HG03460 (cell line): Measurements from ENCODE around the gene CKB.
"Not testable (repeated sequence)": the region's sequence is repeated elsewhere in the genome, so short reads cannot be mapped to it uniquely, and the experiment has no call there.

Experiments
- ATAC-seq: cut with Tn5 transposase; IDR thresholded peaks from one replicate; pipeline ENCODE4 v1.9.1; 2021; ENCODE audit not compliant: unreplicated experiment

Gene CKB

DNA sequence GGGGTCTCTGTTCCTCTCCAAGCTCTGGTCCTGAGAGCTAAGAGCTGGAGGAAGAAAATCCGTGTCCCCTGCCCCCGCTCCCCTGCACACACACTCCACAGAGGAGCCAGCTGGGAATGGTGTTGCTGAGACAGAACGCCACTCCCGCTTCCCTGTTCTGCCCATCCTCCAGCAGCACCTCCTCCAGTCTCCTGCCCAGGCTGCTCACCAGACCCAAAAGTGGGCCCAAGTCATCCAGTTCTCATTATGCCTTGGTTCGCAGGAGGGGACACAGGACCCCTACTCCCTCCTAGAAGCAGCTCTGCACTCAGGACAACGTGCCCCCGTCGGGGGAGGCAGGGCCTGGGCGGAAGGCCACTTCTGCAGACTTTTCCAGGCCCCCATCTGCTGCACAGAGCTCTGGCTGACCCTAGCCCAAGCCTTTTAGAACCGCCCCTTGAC, 5.5 kb upstream of the CKB start:
- no peak for ATAC-seq

DNA sequence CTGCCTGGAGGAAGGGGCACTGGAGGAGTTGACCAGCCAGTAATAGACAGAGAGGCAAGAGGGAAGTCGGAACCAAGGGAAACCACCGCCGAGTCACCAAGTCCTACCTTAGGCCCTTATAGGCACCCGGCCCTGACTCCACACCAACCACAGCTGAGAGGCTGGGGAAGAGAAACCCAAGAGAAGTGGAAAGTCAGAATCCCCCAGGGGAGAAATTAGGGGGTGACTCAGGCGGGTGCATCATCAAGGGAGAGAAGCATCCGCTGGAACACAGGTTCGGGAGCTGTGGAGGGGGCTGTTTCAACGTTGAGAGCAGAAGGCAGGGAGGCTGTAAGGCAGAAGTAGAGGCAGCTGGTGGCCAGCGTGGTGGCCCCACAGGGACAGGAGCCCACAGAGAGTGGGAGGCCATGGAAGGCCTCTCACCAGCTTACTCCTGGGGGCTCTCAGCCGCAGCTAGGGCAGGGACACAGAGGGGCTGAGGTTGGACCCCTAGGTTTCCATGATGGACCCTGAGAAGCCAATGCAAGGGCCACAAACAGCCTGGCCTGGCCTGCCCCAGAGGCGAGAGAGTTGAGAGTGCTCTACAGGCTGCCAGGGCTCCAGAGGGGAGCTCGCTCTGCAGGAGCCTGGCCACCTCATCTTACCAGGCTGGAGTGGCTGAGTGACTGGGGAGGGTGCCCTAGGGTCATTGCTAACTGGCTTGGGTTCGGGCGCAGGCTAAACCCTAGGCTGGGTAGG, 4.9 kb upstream of the CKB start:
- ATAC-seq, result peak; percentile 66

DNA sequence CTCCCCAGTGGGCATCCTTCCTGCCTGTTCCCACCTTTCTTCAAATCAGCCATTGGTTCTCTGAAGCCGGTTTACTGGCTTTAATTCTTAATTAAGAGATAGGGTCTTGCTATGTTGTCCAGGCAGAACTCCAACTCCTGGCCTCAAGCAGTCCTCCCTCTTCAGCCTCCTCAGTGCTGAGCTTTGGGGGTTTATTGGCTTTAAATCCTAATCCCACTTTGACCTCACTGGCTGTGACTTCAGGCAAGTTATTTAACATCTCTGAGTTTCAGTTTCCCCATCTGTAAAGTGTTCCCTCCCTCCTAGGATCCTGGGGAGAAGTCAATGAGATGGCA, 4.3 kb upstream of the CKB start:
- no peak for ATAC-seq

DNA sequence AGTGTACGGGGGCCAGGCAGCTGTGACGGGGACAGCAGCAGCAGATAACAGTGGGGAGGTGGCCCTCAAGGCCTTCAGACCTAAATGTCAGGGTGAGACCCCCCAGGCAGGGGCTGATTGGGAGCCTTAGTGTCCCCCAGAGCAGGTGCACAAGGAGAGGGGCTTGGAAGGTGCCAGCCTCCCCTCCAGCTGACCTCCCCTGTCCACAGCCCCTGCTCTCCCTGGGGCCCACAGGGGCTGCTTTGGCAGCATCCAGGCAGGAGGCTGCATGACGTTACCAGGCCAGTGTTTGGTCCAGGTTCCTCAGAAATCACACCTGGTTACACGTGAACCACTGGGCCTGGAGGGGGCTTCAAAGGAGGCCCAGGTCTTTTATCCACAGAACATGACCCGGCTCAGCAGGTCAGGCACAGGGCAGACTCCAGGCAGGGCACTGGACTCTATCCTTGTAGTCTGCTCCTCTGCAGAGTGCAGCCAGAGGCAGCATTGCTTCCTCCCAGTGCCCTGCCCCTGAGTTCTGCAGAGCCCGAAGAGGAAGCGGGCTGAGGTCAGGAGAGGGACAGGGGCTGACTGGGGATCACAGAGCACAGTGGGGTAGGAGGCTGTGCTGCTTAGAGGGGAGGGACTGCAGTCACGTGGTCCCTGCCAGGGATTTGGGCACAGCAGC, 3.8 kb upstream of the CKB start:
- ATAC-seq, result no peak

DNA sequence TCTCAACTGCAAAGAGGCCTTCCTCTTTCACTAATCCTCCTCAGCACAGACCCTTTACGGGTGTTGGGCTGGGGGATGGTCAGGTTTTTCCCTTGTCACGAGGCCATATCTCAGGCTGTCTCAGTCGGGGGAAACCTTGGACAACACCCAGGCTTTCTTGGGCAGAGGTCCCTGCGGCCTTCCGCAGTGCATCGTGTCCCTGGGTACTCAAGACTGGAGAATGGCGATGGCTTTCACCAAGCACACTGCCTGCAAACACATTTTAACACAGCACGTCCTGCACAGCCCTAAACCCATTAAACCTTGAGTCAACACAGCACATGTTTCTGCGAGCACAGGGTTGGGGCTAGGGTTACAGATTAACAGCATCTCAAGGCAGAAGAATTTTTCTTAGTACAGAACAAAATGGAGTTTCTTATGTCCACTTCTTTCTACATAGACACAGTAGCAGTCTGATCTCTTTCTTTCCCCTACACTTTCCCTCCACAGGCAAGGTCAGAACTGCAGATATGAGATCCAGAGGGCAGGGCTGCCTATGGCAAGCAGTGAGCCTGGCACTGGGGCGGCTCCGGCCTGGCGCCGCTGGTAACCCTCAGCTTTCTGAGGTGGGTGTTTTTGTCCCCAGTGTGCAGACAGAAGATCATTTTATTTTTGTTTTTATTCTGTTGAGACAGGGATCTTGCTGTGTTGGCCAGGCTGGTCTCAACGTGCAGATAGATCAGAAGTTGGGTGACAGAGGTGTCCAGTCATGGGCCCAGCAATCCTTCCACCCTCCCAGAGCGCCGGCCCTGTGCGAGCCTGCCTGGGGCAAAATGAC, 3.0 kb upstream of the CKB start:
- not testable (repeated sequence) for ATAC-seq

DNA sequence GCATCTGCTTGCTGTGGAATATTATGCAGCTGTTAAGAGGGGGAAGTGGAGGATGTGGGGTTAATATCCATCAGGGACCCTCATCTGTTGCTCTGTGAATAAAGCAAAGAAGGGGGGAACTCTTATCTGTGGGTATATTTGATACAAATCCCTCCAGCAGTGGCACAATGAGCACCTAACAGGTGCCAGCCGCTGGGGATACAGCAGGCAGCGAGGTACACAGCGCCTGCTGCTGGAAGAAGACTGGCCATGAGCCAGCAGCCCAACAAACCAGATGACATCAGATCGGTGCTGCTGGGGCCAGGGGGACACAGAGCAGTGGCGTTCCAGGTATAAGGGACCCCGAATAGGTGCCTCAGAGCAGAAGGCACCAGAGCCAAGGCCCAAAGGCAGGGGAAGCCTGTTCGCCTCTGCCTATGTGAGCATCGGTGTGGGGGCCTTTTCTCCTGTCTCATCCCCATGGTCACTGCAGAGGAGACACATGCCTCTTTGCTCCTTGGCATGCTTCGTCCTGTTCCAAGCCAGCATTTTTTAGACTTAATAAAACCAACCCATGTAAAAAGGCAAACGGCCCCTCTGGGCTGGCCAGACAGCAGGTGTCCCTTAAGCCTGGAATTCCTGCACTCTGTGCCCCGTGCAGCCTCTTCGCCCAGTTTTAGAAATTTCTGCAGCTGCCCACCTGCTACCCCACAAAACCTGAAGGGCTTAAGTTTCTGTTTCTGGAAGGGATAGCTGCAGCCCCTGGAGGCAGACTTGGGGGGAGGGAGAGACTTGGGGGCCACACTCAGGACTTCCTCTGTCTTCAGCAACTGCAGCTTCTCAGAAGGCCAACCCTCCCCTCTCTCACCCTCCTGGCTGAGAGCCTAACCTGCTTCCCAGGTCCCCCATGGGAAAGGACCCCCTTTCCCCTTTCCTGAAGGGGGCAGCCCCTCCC, 1.6 kb upstream of the CKB start:
- no peak for ATAC-seq

DNA sequence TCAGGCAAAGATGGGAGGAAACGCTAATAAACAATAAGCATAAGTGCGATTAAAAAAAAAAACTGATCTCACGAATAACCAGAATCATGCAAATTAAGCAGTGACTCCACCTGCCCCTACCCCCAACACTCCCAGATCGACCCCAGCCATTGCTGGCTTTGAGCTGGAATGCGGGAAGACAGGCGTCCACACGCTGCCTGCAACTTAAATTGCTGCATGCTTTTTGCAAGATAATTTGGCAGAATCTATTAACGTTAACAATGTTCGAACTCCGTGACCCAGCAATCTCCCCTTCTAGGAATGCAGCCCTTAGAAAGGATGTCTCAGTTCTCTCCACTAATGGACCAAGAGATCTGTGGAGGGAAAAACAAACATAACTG, 935 bp upstream of the CKB start:
- no peak for ATAC-seq

DNA sequence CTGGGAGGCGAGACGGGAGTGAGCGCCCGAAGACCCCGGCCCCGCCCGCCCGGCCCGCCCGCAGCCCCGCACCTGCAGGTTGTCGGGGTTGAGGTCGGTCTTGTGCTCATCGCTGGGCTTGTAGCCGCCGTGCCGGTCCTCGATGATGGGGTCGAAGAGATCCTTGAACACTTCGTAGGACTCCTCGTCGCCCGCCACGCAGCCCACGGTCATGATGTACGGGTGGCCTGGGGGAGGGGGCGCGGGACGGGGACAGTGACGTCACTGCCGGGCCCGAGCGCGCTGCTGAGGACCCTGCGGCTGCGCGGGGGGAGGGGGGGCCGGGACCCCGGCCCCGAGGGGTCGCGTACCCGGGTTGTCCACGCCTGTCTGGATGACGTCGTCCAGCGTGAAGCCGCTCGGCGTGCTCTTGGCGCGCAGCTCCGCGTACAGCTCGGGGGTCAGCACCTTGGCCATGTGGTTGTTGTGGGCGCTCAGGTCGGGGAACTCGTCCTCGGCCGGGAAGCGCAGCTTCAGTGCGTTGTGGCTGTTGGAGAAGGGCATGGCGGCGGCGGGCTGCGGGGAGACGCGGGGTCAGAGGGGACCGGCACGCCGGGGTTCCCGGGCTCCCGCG, 573 bp downstream of the CKB start:
- ATAC-seq, result no peak

DNA sequence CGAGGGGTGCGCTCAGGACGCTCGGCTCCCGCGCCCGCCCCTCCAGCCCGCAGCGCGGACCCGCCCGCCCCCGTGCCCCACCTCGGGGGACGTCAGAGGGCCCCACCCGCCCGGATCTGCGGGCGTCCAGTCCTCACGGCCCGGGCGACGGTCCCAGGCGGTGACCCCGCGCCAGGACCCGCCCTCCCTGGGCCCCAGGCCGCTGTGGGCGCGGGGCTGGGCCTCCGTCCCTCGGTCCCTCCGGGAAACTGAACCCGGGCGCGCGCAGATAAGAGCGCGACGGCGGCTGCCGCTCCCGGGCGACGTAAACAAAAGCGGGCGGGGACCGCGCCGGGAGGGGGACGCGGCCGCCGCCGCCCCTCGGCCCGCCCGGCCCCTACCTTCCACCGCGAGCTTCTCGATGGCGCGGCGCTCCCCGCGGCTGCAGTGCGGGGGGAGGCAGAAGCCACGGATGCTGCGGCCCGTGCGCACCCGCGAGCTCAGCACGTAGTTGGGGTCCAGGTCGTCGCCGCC, 1.1 kb downstream of the CKB start:
- ATAC-seq, result no peak

DNA sequence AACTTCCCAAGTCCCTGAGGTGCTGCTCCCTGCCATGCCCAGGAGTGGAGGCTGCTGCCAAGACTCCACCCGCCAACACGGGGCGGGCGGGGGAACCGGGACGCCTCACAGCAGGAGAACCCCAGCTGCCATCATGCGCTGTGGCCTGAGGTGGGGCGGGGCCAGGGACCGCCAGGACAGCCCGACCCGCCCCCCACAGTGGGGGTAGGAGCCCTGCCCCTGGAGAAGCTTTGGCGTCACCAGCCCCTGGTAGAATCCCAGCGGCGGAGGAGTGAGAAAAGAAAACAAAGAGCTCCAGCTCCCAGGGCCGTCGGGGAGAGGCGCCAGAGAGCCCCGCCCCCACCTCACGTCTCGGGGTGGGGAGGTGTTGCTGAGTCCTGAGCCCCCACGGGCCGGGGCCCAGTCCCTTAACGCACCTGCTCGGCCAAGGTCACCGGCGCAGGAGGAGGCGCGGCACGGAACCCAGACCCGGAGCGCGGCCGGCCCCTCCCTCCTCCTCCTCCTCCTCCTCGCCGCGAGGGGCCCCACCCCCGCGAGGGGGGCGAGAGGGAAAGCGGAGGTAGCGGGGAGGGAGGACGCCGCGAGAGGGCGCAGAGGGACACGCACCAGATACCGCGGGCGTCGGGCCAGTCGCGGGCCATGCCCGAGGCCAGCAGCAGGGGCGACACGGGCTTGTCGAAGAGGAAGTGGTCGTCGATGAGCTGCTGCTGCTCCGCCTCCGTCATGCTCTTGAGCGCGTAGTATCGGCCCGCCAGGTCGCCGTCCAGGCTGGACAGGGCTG, 1.8 kb downstream of the CKB start:
- no peak for ATAC-seq

DNA sequence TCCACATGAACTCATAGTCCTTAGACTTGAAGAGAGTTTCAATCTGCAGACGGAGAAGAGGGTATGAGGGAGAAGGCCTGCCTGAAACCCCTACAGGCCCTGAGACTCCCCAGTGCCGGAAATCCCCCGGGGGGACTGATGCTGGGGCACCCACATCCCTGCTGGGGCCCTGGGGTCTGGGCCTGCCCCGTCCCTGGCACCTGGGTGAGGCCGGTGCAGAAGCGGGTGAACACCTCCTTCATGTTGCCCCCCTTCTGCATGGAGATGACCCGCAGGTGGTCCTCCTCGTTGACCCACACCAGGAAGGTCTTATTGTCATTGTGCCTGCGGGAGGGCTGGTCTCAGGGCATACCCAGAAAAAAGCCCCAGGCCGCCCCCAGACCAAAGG, 2.4 kb downstream of the CKB start:
- ATAC-seq, result no peak

DNA sequence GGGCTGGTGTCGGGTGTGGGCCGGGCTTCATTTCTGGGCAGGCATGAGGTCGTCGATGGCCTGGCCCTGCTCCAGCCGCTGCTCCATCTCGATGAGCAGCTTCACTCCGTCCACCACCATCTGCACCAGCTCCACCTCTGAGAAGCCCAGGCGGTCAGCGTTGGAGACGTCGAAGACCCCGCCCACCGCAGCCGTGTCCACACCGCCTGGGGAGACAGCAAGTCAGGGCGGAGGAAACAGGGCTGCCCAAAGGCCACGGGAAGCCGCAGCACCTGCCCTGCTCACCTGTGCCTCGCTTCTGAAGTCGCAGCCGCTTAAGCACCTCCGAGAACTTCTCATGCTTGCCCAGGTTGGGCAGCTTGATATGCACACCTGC, 2.8 kb downstream of the CKB start:
- no peak for ATAC-seq

DNA sequence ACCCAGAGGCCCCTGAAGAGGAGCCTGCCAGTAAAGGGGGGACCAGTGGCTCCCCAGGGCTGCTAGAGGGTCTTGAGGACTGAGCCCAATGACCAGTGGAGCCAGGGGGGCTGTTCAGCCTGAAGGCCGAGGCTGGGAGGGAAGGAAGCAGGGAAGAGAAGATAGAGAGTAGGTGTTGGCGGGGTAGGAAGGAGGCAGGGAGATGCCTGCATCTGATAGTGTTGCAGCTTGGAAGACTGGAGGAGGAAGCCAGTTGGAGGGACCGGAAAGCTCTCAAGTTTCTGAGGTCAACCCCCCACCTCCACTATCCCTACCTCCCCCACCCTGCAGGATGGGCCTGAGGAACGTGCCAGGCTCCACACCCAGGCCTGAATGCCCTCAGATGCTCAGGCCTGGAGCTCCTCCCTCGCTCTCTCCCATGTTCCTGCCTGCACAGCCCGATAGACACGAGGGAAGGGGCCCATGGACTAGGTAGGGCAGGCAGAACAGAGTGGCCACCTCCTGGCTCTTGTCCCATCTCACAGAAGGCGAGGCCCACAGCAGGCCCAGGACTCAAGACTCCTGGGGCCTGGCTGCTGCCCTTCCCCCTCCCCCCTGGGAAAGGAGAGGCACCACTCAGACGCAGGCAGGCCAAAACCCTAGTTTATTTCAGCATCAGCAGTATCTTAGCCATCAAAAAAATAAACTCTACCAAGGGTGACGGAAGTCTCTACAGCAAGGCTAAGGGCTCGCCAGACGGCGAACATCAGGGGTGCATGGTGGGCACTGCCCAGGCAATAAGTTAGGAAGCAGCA, 3.4 kb downstream of the CKB start:
- no peak for ATAC-seq

DNA sequence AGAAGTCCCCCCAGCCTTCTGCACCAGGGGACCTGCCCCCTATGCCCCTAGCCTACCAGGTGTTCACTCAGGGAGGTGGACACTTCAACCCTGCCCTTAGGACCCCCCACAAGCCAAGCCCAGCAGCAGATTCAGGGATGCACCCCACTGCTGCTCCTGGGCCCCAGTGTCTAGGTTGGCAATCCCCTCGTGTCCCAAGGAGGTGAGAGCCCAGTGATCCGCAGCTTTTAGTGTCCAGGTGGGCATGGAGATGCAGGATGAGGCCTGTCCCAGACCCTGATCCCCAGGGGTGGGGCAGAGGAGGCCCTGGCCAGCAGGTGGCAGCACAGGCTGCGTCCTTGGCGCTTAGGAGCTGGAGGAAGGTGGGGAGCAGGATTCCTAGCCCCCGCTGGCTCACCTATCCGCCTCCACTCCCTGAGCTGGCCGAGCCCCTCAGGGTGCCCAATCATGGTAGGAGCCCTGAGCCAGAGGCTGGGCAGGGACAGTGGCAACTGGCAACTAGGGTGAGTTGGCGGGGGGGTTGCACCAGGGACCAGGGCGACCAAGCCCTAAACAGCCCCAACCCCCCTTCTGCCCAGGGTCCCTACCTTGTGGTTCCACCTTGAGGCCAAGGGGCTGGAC, 4.1 kb downstream of the CKB start:
- ATAC-seq, result no peak

DNA sequence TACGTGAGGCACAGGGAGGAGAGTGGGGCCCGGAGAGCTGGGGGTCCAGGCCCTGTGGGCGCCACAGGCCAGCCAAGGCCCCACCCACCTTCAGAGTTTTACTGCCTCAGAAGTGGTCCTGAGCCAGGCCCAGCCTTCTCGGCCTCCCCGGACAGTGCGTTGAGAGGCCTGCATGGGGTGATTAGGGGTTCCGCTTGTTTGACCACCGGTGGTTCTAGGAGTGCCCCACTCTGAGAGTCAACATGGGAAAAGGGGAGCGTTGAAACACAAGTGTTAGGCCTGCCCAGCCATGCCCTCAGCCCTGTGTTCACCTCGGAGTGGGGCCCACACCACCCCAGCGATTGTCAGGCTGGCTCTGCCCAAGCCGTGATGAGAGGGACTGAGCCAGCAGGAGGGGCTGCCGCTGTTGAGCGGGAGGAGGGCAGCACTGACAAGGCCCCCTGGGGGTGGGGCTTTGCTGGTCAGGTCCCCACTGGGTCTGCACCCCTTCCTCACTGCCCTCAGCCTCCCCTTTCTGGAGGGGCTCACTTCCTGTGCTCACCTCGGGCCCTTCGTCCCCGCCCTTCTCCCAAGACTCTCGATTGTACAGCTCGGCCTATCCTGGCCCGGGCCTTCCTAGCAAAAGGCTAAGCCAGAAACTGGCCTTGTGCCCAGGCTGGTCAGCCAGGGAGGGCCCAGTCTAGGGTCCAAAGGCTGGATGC, 4.8 kb downstream of the CKB start:
- no peak for ATAC-seq

DNA sequence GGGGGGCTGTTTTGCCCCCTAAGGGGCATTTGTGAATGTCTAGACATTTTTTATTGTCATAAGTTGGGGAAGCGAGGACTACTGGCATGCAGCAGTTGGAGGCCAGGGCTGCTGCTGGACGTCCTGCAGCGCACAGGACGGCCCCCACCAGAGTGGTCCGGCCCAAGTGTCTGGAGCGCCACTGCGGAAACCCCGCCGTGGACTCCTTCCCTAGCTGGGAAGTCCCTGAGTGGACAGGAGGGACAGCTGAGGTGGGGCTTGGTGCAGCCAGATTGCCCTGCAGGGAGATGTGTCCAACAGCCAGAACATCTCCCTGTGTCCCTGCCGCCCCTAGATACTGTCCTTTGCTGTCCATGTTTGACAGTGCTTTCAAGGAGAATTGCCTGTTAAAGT, 5.5 kb downstream of the CKB start:
- no peak for ATAC-seq

DNA sequence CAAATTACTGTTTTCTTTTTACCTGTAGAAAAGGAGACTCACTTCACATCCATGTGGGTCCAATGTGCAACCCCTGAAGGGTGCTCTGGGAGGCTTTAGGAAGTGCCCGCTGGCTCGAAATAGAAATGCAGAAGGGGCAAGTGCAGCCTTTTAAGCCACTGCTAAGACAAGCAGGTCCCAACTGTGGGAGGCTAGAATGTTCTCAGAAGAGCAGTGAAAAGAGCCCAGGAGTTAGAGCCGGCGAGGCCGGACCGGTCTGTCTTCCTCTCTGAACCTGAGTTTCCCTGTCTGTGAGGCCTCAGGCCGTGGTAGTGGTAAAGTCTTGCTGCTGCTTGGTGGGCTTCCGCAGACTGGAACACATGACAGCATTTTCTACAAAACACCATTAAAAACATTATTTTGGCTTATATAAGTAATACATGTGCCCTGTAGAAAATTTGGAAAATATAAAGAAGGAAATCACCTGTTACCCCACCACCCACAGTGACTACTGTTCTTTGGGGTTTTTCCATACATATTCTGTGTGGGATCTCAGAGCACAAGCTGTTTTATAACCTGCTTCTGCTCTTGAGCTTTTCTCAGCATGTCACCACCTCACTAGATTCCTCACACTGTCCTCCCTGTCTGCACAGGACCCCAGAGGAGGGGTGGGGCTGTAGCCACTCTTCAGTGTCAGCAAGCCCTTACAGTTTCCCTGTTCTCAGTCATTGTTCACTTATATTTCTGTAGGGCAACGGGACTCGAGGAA, 6.0 kb downstream of the CKB start:
- ATAC-seq, result no peak
